Liver (tissue), 9 donors: Measurements from ENCODE around the gene RPTOR. TPM values are rescaled to one million over a fixed set of nuclear protein-coding genes. Genes with fewer than 3 reads are reported as not detected.

Source experiments
- DNase-seq: peaks from one replicate; pipeline ENCODE4 v3.0.0-alpha.2; 2017; ENCODE audit warnings: low spot score
- H3K27ac ChIP-seq, 2 donors: one replicate each; pipeline ENCODE4 v1.7.0; 2013; ENCODE audit warnings: inconsistent platforms in 2 of 2, low read length in 2 of 2, control low read depth in 1 of 2, low read depth in 1 of 2, mild to moderate bottlenecking in 1 of 2
- H3K27me3 ChIP-seq, 4 donors: one replicate each; pipeline versions ENCODE4 v1.6.1 to v1.7.0; 2013; ENCODE audit warnings: low read length in 3 of 4, inconsistent platforms in 1 of 4, mild to moderate bottlenecking in 1 of 4, moderate library complexity in 1 of 4; ENCODE audit not compliant: control insufficient read depth in 4 of 4, insufficient read depth in 4 of 4
- H3K36me3 ChIP-seq, 4 donors: one replicate each; pipeline versions ENCODE4 v1.6.1 to v1.7.0; 2013; ENCODE audit warnings: low read length in 3 of 4, mild to moderate bottlenecking in 3 of 4, low read depth in 1 of 4, moderate library complexity in 1 of 4; ENCODE audit not compliant: control insufficient read depth in 4 of 4, insufficient read depth in 3 of 4
- H3K4me1 ChIP-seq, 4 donors: one replicate each; pipeline versions ENCODE4 v1.6.1 to v1.7.0; 2013; ENCODE audit warnings: low read length in 3 of 4, mild to moderate bottlenecking in 3 of 4, moderate library complexity in 1 of 4; ENCODE audit not compliant: control insufficient read depth in 4 of 4, insufficient read depth in 4 of 4
- H3K4me3 ChIP-seq, 3 donors: one replicate each; pipeline versions ENCODE4 v1.6.1 to v1.7.0; 2013; ENCODE audit warnings: low read length in 3 of 3, control low read depth in 1 of 3, low read depth in 1 of 3, mild to moderate bottlenecking in 1 of 3
- H3K9ac ChIP-seq, 2 donors: one replicate each; pipeline ENCODE4 v1.7.0; 2013; ENCODE audit warnings: low read length in 2 of 2, mild to moderate bottlenecking in 2 of 2, moderate library complexity in 2 of 2, control low read depth in 1 of 2, low read depth in 1 of 2
- H3K9me3 ChIP-seq, 4 donors: one replicate each; pipeline versions ENCODE4 v1.6.1 to v1.7.0; 2013; ENCODE audit warnings: low read length in 3 of 4; ENCODE audit not compliant: control insufficient read depth in 4 of 4
- EGR1 ChIP-seq, 2 donors: IDR thresholded peaks; 2 replicates each; pipeline ENCODE4 v1.6.1; 2016 to 2018; ENCODE audit warnings: antibody characterized with exemption in 2 of 2, low read depth in 2 of 2
- FOXA1 ChIP-seq: IDR thresholded peaks from 2 replicates; pipeline ENCODE4 v1.6.1; 2016; ENCODE audit warnings: antibody characterized with exemption
- FOXA2 ChIP-seq: IDR thresholded peaks from 2 replicates; pipeline ENCODE4 v1.6.1; 2016; ENCODE audit warnings: antibody characterized with exemption
- GABPA ChIP-seq, 2 donors: IDR thresholded peaks in 1 of 2; conservative IDR thresholded peaks in 1 of 2; 2 replicates each; pipeline ENCODE4 v1.6.1; 2016; ENCODE audit warnings: antibody characterized with exemption in 2 of 2, mild to moderate bottlenecking in 1 of 2, moderate library complexity in 1 of 2
- HNF4A ChIP-seq, 2 donors: conservative IDR thresholded peaks; 2 replicates each; pipeline ENCODE4 v1.6.1; 2016; ENCODE audit warnings: antibody characterized with exemption in 2 of 2, mild to moderate bottlenecking in 2 of 2
- HNF4G ChIP-seq: IDR thresholded peaks from 2 replicates; pipeline ENCODE4 v1.6.1; 2016; ENCODE audit warnings: antibody characterized with exemption
- JUND ChIP-seq, 2 donors: IDR thresholded peaks; 2 replicates each; pipeline ENCODE4 v1.6.1; 2016; ENCODE audit warnings: antibody characterized with exemption in 2 of 2
- NR2F2 ChIP-seq: IDR thresholded peaks from 2 replicates; pipeline ENCODE4 v1.6.1; 2016; ENCODE audit warnings: antibody characterized with exemption
- RAD21 ChIP-seq, 2 donors: IDR thresholded peaks; 2 replicates each; pipeline ENCODE4 v1.6.1; 2016; ENCODE audit warnings: antibody characterized with exemption in 2 of 2, mild to moderate bottlenecking in 2 of 2
- RXRA ChIP-seq, 2 donors: IDR thresholded peaks; 2 replicates each; pipeline ENCODE4 v1.6.1; 2017 to 2018; ENCODE audit warnings: antibody characterized with exemption in 2 of 2, mild to moderate bottlenecking in 1 of 2
- SP1 ChIP-seq: IDR thresholded peaks from 2 replicates; pipeline ENCODE4 v1.6.1; 2018; ENCODE audit warnings: antibody characterized with exemption, mild to moderate bottlenecking
- YY1 ChIP-seq: IDR thresholded peaks from 2 replicates; pipeline ENCODE4 v1.6.1; 2016; ENCODE audit warnings: antibody characterized with exemption, mild to moderate bottlenecking
- WGBS: extraction: QIAGEN DNeasy Blood & Tissue Kit; methylation state at CpG from one replicate; pipeline ENCODE4 v1.1.7; 2013; 5-methylcytosine and 5-hydroxymethylcytosine counted together
- polyA plus RNA-seq, 2 donors: library from polyadenylated mRNA; stranded (reverse) in 1 of 2; unstranded in 1 of 2; fragments of 200-250 nt in 1 of 2; fragments of >200 nt in 1 of 2; fragmentation: Nextera tagmentation in 1 of 2; extraction: Ambion mirVana in 1 of 2; gene quantifications; one replicate each; pipeline versions ENCODE4 v1.2.1 to v1.2.3, GENCODE V29; 2013 to 2015
- total RNA-seq, 2 donors: library from RNA; depleted of rRNA; stranded (reverse); fragments of >200 nt; gene quantifications; one replicate each; pipeline ENCODE4 v1.2.3, GENCODE V29; 2014
- TF ChIP-seq, protein P1 (sequence below): IDR thresholded peaks from 2 replicates; pipeline ENCODE4 v1.6.1; 2016; ENCODE audit warnings: antibody characterized with exemption
- TF ChIP-seq, protein P2 (sequence below): fragments of 150-350 bp; IDR thresholded peaks from 2 replicates; pipeline ENCODE4 v1.5.1; 2017; ENCODE audit warnings: improper control_type of control experiment, low read depth, low read length; ENCODE audit not compliant: missing input control
- TF ChIP-seq, protein P3 (sequence below): IDR thresholded peaks from 2 replicates; pipeline ENCODE4 v1.6.1; 2016; ENCODE audit warnings: antibody characterized with exemption
- TF ChIP-seq, protein P4 (sequence below): IDR thresholded peaks from 2 replicates; pipeline ENCODE4 v1.6.1; 2016; ENCODE audit warnings: antibody characterized with exemption
- TF ChIP-seq, protein P5 (sequence below): IDR thresholded peaks from 2 replicates; pipeline ENCODE4 v1.6.1; 2016; ENCODE audit warnings: antibody characterized with exemption, mild to moderate bottlenecking
- donor health status: healthy.
- donor health status: healthy.
- donor health status: healthy.
- donor health status: healthy.
- donor health status: healthy.

The RPTOR gene
- total and polyA plus RNA-seq, 4 donors, result 4.8 to 25.4 (median 11.6) TPM

DNA sequence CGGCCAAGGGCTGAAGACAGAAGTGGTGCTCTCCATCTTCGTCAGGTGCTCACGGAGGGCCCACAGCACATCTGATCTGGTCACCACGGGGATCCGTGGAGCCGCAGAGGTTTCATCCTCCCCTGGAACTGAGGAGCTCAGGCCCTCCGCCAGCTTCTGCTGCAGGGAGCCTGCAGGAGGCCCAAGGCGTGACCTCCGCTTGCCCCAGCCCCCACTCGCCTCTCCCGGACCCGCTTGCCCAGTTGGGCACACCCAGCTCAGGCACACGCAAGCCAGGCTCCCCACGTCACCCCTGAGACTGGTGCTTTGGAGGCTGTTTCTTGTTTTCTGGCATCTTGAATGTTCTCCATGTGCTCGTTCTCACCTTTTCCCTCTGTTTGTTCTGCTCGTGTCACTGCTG, 407.7 kb downstream of the RPTOR start:
- no peak for DNase-seq
- no peaks in the 10 kb centered on the region for H3K4me1 ChIP-seq
- H3K36me3 ChIP-seq, result peaks cover 0 to 20% (median 4%) of the 10 kb centered on the region in 4 donors
- H3K9me3 ChIP-seq, result no peaks in the 10 kb centered on the region
- H3K9ac ChIP-seq, result no peak overlapping the region
- no peak overlapping the region for H3K4me3 ChIP-seq
- H3K27me3 ChIP-seq, result no peaks in the 10 kb centered on the region
- 90% methylated on average over 16 of the region's 16 CpGs for WGBS
- no peak overlapping the region for H3K27ac ChIP-seq
- TF ChIP-seq, protein P1, sequence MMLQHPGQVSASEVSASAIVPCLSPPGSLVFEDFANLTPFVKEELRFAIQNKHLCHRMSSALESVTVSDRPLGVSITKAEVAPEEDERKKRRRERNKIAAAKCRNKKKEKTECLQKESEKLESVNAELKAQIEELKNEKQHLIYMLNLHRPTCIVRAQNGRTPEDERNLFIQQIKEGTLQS, result no peak
- TF ChIP-seq YY1 (no peak), RXRA (IDR thresholded peaks at IDR 0.05) (no peak), FOXA1 (no peak), JUND (IDR thresholded peaks at IDR 0.05) (no peak), HNF4G (no peak), FOXA2 (no peak), HNF4A (conservative IDR thresholded peaks at IDR 0.05) (no peak), EGR1 (IDR thresholded peaks at IDR 0.05; ENCODE audit: low read depth in 2 of 2) (no peak), GABPA (IDR thresholded peaks at IDR 0.05 in 1 of 2, conservative IDR thresholded peaks at IDR 0.05 in 1 of 2) (no peak), SP1 (no peak), NR2F2 (no peak), RAD21 (IDR thresholded peaks at IDR 0.05) (no peak)
- TF ChIP-seq, protein P2, sequence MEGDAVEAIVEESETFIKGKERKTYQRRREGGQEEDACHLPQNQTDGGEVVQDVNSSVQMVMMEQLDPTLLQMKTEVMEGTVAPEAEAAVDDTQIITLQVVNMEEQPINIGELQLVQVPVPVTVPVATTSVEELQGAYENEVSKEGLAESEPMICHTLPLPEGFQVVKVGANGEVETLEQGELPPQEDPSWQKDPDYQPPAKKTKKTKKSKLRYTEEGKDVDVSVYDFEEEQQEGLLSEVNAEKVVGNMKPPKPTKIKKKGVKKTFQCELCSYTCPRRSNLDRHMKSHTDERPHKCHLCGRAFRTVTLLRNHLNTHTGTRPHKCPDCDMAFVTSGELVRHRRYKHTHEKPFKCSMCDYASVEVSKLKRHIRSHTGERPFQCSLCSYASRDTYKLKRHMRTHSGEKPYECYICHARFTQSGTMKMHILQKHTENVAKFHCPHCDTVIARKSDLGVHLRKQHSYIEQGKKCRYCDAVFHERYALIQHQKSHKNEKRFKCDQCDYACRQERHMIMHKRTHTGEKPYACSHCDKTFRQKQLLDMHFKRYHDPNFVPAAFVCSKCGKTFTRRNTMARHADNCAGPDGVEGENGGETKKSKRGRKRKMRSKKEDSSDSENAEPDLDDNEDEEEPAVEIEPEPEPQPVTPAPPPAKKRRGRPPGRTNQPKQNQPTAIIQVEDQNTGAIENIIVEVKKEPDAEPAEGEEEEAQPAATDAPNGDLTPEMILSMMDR, result no peak
- TF ChIP-seq, protein P3, sequence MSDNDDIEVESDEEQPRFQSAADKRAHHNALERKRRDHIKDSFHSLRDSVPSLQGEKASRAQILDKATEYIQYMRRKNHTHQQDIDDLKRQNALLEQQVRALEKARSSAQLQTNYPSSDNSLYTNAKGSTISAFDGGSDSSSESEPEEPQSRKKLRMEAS, result no peak
- TF ChIP-seq, protein P4, sequence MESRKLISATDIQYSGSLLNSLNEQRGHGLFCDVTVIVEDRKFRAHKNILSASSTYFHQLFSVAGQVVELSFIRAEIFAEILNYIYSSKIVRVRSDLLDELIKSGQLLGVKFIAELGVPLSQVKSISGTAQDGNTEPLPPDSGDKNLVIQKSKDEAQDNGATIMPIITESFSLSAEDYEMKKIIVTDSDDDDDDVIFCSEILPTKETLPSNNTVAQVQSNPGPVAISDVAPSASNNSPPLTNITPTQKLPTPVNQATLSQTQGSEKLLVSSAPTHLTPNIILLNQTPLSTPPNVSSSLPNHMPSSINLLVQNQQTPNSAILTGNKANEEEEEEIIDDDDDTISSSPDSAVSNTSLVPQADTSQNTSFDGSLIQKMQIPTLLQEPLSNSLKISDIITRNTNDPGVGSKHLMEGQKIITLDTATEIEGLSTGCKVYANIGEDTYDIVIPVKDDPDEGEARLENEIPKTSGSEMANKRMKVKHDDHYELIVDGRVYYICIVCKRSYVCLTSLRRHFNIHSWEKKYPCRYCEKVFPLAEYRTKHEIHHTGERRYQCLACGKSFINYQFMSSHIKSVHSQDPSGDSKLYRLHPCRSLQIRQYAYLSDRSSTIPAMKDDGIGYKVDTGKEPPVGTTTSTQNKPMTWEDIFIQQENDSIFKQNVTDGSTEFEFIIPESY, result no peak

DNA sequence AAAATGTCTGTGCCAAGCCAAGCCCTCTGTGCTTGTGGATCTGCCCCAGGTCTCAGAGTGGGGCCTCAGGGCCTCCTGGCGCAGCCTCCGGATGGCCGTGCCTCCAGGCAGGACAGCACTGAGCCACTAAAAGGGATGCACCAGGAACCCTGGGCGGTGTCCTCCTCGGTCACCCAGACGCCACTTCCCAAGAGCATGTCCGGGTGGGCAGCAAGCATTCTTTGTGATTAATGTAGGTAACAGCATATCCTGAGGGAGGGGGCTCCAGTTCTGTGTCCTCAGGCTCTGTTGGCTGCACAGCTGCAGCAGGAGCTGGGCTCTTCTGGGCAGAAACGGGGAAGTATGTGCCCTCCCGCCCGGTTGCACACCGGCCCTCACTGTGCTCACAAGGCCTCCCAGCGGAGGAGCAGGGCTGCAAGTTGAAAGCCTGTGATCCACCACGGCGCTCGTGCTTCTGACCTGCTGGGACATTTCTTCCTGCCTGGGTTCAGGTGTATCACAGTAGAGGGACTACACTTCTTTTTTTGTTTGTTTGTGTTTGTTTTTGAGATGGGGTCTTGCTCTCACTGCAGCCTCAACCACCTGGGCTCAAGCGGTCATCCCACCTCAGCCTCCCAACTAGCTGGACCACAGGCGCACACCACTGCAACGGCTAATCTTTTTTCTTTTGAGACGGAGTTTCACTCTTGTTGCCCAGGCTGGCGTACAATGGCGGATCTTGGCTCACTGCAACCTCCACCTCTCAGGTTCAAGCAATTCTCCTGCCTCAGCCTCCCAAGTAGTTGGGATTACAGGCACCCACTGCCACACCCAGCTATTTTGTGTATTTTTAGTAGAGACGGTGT, 409.1 kb downstream of the RPTOR start:
- no peak overlapping the region for H3K27ac ChIP-seq
- no peak overlapping the region for H3K4me3 ChIP-seq
- H3K36me3 ChIP-seq, result peaks cover 0 to 14% (median 3%) of the 10 kb centered on the region in 4 donors
- WGBS, result 92% methylated on average over 22 of the region's 22 CpGs
- no peaks in the 10 kb centered on the region for H3K9me3 ChIP-seq
- no peak overlapping the region for H3K9ac ChIP-seq
- H3K4me1 ChIP-seq, result no peaks in the 10 kb centered on the region
- DNase-seq, result no peak
- no peaks in the 10 kb centered on the region for H3K27me3 ChIP-seq
- no peak for TF ChIP-seq RXRA (IDR thresholded peaks at IDR 0.05)
- no peak for TF ChIP-seq SP1
- no peak for TF ChIP-seq FOXA1
- TF ChIP-seq, protein P3, result no peak
- TF ChIP-seq, protein P1, result no peak
- no peak for TF ChIP-seq GABPA (IDR thresholded peaks at IDR 0.05 in 1 of 2, conservative IDR thresholded peaks at IDR 0.05 in 1 of 2)
- TF ChIP-seq JUND (IDR thresholded peaks at IDR 0.05), result no peak
- no peak for TF ChIP-seq HNF4G
- TF ChIP-seq NR2F2, result no peak
- no peak for TF ChIP-seq HNF4A (conservative IDR thresholded peaks at IDR 0.05)
- TF ChIP-seq FOXA2, result no peak
- TF ChIP-seq, protein P4, result no peak
- TF ChIP-seq, protein P5, sequence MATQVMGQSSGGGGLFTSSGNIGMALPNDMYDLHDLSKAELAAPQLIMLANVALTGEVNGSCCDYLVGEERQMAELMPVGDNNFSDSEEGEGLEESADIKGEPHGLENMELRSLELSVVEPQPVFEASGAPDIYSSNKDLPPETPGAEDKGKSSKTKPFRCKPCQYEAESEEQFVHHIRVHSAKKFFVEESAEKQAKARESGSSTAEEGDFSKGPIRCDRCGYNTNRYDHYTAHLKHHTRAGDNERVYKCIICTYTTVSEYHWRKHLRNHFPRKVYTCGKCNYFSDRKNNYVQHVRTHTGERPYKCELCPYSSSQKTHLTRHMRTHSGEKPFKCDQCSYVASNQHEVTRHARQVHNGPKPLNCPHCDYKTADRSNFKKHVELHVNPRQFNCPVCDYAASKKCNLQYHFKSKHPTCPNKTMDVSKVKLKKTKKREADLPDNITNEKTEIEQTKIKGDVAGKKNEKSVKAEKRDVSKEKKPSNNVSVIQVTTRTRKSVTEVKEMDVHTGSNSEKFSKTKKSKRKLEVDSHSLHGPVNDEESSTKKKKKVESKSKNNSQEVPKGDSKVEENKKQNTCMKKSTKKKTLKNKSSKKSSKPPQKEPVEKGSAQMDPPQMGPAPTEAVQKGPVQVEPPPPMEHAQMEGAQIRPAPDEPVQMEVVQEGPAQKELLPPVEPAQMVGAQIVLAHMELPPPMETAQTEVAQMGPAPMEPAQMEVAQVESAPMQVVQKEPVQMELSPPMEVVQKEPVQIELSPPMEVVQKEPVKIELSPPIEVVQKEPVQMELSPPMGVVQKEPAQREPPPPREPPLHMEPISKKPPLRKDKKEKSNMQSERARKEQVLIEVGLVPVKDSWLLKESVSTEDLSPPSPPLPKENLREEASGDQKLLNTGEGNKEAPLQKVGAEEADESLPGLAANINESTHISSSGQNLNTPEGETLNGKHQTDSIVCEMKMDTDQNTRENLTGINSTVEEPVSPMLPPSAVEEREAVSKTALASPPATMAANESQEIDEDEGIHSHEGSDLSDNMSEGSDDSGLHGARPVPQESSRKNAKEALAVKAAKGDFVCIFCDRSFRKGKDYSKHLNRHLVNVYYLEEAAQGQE, result no peak
- no peak for TF ChIP-seq RAD21 (IDR thresholded peaks at IDR 0.05)
